RWPE1 (cell line): ENCODE data around the gene ZBTB17.
"Not testable (repeated sequence)": the region's sequence is repeated elsewhere in the genome, so short reads cannot be mapped to it uniquely, and the experiment has no call there.

Experiments
- CTCF ChIA-PET: fragments of 350-600 bp; sonication (Branson Sonifier 250); formaldehyde crosslinking; extraction: SDS; loops from one replicate; lab custom pipeline; 2021; lab: Yijun Ruan, JAX
- POLR2A ChIA-PET: fragments of 400-600 bp; formaldehyde crosslinking; extraction: SDS; loops from one replicate; lab custom pipeline; 2020; ENCODE audit warnings: antibody characterized with exemption; ENCODE audit not compliant: low non-redundant PET; lab: Yijun Ruan, JAX
- DNase-seq: peaks from one replicate; pipeline ENCODE4 v3.0.0; 2012; ENCODE audit warnings: low spot score
- H3K27ac ChIP-seq: fragments of 450-650 bp; 2 replicates; pipeline ENCODE4 v1.5.1; 2017
- TF ChIP-seq, protein P1 (sequence below): fragments of 450-650 bp; conservative IDR thresholded peaks from 2 replicates; pipeline ENCODE4 v1.5.1; 2017; ENCODE audit warnings: low read depth, mild to moderate bottlenecking

Gene ZBTB17

DNA sequence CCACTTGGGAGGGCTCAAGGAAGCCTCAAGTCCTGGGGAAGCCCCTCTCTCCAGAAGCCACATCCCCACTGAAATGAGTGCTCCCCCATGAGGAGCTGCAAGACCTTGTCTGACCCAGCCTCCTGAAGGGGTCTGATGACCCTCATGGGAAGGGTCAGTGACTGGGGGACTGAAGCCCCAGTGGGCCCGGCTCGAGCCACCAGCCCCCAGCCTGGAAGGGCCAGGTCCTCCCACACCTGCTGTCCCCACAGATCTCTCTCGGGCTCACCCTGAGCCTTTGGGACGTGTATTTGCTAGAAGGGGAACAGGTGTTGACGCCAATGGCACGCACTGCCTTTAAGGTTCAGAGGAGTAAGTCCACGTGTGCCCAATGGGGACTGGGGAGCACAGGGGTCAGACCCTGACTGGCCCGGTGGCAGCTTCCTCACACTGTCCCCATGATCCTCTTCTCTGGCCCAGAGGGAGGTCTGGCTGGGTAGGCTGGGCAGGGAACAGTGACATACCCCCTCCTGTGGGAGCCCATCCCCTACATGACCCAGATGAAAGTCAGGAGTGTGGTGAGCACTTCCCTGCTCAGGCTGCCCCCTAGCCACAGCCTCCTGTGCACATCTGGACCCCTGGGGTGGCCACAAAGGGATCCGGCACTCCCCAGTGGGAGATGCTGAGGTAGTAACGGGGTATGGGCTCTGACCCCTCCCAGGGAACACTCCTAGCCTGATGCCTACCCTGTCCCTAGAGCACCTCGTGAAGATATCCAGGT, 15.7 kb upstream of the ZBTB17 start:
- ChIA-PET POLR2A (no interaction called here), CTCF (no interaction called here)
- no peak overlapping the region for H3K27ac ChIP-seq
- DNase-seq = no peak
- TF ChIP-seq, protein P1, sequence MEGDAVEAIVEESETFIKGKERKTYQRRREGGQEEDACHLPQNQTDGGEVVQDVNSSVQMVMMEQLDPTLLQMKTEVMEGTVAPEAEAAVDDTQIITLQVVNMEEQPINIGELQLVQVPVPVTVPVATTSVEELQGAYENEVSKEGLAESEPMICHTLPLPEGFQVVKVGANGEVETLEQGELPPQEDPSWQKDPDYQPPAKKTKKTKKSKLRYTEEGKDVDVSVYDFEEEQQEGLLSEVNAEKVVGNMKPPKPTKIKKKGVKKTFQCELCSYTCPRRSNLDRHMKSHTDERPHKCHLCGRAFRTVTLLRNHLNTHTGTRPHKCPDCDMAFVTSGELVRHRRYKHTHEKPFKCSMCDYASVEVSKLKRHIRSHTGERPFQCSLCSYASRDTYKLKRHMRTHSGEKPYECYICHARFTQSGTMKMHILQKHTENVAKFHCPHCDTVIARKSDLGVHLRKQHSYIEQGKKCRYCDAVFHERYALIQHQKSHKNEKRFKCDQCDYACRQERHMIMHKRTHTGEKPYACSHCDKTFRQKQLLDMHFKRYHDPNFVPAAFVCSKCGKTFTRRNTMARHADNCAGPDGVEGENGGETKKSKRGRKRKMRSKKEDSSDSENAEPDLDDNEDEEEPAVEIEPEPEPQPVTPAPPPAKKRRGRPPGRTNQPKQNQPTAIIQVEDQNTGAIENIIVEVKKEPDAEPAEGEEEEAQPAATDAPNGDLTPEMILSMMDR = no peak

DNA sequence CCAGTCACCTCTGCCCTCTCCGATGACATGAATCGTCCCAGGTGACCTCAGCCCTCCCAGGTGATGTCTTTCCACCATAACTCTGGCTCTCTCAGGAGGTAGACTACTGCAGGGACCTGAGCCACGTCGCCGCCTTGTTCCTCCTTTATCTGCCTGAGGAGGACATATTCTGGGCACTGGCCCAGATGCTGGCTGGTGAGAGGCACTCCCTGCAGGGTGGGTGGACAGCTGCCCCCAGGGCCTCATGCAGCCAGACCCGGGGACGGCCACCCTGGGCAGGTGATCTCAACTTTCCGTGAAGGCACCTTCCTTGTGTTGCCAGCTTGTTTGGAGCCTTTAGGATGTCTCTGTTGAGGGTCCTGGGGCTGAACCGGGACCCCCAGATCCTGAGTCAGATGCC, 13.9 kb upstream of the ZBTB17 start:
- ChIA-PET CTCF (no interaction called here), POLR2A (no interaction called here)
- TF ChIP-seq, protein P1 = no peak

DNA sequence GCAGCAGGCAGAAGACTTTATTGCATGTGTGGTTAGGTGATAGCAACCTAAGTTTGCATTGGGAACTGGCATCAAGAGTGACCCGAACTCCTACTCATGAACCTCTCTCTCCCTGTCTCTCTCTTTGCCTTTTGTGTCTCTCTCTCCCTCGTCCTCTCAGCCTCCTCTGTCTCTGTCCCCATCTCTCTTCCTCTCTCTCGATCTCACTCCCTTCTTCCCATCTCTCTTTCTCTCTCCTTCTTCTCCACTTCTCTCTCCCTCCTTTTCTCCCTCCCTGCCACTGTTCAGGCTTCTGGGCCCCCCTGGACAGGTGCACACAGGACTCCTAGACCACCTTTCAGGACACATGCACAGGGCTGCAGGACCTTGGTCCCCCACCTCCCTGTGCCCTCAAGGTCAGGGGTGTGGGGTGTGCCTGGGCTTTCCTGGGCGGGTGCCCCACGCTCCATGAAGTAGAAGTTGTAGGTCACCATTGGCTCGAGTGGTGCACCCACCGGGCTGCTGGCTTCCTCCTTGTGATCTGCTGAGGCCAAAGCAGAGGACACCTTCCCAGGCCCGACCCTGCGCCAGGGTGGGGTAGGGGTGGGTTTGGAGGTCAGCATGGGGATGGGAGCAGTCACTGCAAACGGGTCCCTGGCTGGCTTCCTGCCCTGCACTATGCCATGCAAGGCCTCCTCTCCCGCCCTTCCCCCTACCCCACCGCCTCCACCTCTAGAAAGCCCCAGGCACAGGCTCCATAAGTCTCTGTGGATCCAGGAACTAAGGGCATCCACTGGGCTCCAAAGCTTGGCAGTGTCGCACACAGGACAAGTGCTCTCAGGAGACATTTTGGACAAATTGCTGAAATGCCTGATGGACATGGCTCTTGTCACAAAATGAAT, 13.2 kb upstream of the ZBTB17 start:
- no peak overlapping the region for H3K27ac ChIP-seq
- CTCF ChIA-PET = no interaction called here
- no peak for DNase-seq
- POLR2A ChIA-PET = no interaction called here
- TF ChIP-seq, protein P1 = no peak

More for the DNA sequence above, 13.9 kb upstream of the ZBTB17 start:
- H3K27ac ChIP-seq = no peak overlapping the region
- DNase-seq = no peak

DNA sequence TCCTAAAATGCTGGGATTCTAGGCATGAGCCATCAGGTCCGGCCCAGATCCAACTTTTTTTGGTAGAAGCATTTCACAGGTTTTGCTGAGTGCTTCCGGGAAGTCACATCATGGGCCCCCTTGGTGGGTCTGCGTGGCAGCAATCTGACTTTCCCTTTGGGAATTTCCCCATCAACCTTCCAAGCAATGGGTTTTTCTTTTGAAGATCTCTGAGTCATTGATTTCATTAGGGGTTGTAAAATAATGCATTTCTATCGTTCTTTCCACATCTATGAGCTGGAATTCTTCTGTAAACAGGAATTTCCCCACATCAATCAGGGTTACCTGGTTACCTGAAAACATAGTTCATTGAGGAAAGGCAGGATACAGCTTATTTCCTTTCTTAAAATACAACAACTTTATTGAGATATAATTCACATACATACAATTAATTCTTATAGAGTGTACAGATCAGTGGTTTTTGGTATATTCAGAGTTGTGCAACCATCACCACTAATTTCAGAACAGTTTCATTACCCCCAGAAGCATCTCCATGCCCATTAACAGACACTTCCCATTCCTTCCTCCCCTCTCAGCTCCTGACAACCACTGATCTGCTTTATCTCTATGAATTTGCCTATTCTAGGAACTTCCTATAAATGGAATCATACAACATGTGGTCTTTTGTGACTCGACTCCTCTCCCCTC, 9.9 kb upstream of the ZBTB17 start:
- peak; percentile 43 for DNase-seq
- H3K27ac ChIP-seq = no peak overlapping the region
- ChIA-PET POLR2A (no interaction called here), CTCF (interaction anchor here (1.0 kb wide), 1 partner anchor 8 kb away, joined by 5 read pairs; no protein-coding TSS in a partner anchor)
- TF ChIP-seq, protein P1 = no peak

DNA sequence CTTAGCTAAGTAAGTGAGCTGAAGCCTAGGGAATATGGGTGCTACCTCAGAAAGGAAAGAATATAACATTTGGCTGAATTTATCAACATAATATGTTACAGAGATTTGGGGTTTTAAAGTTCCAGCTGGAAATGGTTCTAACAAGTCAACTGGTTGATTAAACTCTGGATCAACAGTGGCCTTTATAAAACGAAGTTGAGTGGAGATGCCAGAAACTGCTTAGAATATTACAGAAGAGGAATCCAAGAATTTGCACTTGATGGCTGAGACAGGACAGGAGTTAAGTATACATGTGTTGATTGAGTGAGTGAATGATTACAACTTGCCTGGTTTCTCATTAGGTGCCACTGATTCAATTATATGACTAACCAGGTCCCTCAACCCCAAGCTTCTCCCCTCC, 7.4 kb upstream of the ZBTB17 start:
- ChIA-PET CTCF (interaction anchor here (0.6 kb wide), 1 partner anchor 828 kb away, joined by 3 read pairs; no protein-coding TSS in a partner anchor), POLR2A (no interaction called here)
- DNase-seq = no peak
- TF ChIP-seq, protein P1 = no peak
- no peak overlapping the region for H3K27ac ChIP-seq

DNA sequence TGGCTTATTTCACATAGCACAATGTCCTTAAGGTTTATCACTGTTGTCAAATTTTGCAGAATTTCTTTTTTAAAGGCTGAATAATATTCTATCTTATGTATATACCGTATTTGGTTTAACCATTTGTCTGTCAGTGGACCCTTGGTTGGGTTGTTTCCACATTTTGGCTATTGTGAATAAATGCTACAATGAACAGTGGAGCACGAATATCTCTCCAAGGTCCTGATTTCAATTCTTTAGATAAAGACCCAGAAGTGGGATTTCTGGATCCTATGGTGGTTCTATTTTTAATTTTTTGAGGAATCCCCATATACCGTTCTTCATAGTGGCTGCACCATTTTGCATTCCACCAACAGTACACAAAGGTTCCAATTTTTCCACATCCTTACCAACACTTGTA, 5.8 kb upstream of the ZBTB17 start:
- DNase-seq = no peak
- ChIA-PET CTCF (no interaction called here), POLR2A (no interaction called here)
- TF ChIP-seq, protein P1 = no peak
- no peak overlapping the region for H3K27ac ChIP-seq

DNA sequence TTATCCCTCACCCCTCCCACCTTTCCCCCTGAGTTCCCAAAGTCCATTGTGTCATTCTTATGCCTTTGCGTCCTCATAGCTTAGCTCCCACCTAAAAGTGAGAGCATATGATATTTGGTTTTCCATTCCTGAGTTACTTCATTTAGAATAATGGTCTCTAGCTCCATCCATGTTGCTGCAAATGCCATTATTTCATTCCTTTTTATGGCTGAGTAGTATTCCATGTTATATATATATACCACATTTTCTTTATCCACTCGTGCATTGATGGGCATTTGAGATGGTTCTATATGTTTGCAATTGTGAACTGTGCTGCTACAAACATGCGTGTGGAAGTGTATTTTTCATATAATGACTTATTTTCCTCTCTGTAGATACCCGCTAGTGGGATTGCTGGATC, 2.0 kb upstream of the ZBTB17 start:
- POLR2A ChIA-PET = not testable (repeated sequence)
- CTCF ChIA-PET = interaction anchor here (0.6 to 1.1 kb wide), 2 partner anchors 9 to 48 kb away, joined by 3 to 4 read pairs; no protein-coding TSS in a partner anchor

More for the DNA sequence above, 2.0 kb upstream of the ZBTB17 start:
- H3K27ac ChIP-seq, DNase-seq: not testable (repeated sequence)
